DMS53 treated with DMSO at 0.1 percent for 48 hours (cell line): Measurements from ENCODE around the gene CARMIL1.
A peak's percentile ranks its signal among the peaks of the same experiment; 100 is the strongest.

ENCODE experiments used
- DNase-seq: peaks from one replicate; lab custom pipeline; 2025; ENCODE audit not compliant: unreplicated experiment; lab: John Stamatoyannopoulos, UW

The CARMIL1 gene

GRCh38 chr6:25332655-25333071, 53.5 kb downstream of the CARMIL1 start:
- no peak for DNase-seq

DNA sequence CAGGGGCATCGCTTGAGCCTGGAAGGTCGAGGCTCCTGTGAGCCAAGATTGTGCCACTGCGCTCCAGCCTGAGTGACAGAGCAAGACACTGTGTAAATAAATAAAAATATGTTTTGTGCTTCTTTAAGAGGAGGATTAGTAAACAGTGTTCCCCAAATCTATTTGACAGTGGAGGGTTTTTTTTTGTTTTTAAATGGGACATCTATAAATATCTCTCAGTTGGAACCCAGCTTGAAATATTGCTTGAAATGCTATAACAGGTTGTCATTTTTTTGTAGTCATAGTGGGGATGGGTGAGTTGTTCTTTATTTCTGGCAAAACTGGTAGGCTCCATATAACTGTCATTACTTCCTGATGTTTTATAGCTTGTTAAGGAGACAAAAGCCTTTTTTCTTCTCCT, 54.3 kb downstream of the CARMIL1 start:
- no peak for DNase-seq

DNA sequence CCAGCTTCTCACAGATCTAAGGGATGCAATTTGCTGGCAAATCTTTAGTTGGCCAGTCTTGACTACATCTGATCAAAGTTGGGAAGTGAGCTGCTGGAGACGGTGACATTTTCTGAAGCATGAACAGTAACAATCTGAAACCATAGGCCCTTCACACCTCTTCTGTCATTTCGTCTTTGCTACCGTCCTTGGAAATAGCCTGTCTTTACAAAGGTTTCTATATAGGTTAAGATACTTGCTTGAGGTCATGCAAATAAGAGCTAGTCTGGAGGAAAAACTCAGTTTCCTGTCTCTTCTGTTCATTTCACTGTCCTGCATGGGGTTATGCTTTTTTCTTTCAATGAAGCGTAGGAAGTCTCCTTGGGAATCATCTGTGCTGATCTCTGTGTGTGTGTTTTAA, 55.6 kb downstream of the CARMIL1 start:
- DNase-seq = no peak

- no peak for DNase-seq
Observed at GRCh38 chr6:25336996-25337395, 57.8 kb downstream of the CARMIL1 start.

- DNase-seq = no peak
Observed at GRCh38 chr6:25337431-25337830, 58.3 kb downstream of the CARMIL1 start.

DNA sequence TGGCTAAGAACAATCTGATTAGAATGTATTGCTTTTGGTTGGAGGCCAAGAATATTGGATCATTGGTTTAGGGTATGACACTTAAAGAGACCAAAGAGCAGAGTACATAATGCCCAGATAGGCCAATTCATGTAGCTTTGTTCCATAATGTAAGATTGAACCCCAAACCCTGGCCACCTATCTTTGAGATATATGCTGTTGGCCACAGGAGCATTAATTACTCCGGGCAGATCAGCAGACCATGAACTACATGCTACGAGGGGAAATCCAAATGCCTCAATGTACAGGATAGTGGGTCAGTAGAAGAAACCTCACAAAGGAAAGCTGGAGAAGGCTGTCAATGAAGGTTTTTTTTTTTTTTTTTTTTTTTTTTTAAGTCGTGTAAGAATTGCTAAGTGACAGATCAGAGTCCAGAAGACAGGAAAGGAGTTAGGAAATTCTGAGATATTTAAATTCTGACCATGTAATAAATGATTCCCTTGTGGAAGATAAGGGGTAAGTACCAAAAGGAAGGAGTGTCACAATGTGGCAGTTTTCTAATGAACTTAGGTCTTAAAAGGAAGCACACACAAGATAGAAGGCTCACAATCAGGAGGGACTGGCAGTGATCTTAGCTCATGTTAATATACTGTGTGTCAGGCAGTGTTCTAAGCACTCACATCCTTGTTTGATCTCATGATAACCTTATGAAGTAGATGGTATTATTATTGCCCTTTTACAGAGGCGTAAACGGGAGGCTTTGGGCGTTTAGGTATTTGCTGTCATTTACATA, 61.4 kb downstream of the CARMIL1 start:
- no peak for DNase-seq

GRCh38 chr6:25341203-25341552, 62.0 kb downstream of the CARMIL1 start:
- DNase-seq = no peak

DNA sequence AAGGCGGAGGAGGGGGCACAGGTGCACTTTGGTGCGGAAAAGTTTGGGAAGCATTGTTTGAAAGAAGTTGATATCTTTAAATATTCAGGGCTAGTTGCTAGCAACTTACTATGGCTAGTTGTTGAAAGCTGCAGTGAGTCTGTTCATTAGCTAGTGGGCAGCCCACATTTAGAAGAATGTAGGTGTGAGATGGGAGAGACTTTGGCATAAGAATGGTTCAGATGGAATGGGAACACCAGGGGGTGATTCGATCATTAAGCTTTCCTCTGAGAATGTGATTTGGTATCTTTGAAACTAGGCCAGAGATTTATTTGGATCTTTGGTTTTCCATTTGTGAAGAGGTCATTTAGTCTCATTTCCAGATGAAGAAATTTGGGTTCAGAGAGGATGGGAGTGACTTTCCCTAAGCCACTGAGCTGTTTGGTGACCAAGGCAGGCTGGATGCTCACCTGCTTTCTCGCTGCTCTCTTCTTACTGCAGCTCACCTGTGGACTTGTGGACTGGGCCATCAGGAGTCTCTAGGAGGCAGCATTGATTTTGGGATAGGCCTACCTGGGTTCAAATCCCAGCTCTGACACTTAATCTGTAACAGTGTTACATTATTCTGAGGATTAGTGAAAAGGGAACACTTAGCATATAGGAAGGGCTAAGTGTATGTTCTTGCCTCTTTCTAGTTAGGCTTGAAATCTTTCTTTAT, 62.9 kb downstream of the CARMIL1 start:
- DNase-seq = no peak

- DNase-seq = no peak
Observed at GRCh38 chr6:25342802-25343201, 63.6 kb downstream of the CARMIL1 start.

- no peak for DNase-seq
Observed at GRCh38 chr6:25343984-25344383, 64.8 kb downstream of the CARMIL1 start.

DNA sequence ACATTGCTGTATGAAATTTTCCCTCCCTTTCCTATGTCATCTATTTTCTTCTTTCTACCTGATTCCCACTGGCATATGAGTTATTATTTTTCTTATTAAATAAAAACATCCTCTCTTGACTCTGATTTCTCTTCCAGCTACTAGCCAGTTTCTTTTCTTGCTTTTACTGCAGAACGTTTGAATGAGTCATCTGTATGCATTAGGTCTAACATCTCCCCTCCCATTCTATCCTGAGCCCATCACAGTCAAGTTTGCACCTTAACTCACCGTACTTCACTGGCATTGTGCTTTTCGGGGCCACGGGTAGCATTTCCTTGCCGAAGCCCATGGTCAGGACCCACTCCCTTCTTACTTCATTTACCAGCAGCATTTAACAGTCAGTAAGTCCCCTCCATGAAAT, 65.7 kb downstream of the CARMIL1 start:
- DNase-seq = no peak

- peak; percentile 91 for DNase-seq
Observed at GRCh38 chr6:25346064-25346463, 66.9 kb downstream of the CARMIL1 start.

- no peak for DNase-seq
Observed at GRCh38 chr6:25350573-25350972, 71.4 kb downstream of the CARMIL1 start.

GRCh38 chr6:25351485-25351884, 72.3 kb downstream of the CARMIL1 start:
- no peak for DNase-seq

GRCh38 chr6:25352285-25352684, 73.1 kb downstream of the CARMIL1 start:
- DNase-seq = no peak

DNA sequence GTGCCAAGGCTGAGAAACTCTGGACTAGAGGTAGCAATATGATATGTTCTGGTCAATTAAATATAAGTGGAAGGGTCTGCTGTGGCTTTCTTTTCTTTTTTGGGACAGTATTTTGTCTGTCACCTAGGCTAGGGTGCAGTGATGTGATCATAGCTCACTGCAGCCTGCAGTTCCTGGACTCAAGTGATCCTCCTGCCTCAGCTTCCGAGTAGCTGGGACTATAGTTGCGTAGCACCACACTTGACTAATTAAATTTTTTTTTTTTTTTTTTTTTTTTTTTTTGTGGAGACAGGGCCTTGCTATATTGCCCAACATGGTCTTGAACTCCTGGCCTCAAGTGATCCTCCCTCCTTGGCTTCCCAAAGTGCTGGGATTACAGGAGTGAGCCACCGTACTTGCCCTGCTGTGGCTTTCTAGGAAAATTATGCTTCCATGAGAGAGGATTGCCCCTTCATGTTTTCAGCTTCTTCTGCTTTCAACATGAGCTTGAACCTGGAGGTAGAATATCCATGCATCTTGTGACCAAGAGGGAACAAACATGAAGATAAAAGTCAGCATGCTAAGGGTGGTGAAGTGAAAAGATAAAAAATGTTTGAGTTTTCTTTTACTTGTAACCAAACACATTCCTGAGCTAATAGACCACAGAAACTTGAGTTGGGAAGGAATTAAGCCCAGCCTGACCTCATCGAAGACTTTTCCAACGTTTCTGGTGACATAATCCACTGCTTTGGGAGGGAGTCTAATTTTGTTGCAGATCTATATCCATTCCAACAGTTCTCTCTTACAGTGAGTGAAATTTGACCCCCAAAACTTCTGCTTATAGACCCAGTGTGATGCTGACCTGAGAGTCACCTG, 75.1 kb downstream of the CARMIL1 start:
- DNase-seq = no peak

- no peak for DNase-seq
Observed at GRCh38 chr6:25359191-25359861, 80.2 kb downstream of the CARMIL1 start.

DNA sequence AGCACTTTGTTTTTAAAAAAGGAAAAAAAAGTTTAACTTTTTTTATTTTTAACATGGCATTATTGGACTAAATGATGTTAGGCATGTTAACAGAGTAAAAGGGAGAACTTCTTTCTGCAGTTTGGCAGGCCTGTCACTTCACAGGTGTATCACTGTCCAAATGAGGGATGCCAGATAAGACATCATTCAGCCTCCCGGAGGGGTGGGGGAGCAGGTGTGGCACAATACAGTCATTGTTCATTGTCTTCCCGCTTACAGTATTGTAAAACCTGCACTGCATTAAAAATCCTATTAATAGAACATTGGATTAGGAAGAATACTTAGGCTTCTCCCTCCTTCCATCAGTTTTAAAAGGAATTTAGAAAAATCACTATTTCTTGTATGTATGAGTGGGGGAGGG, 80.7 kb downstream of the CARMIL1 start:
- DNase-seq = no peak

DNA sequence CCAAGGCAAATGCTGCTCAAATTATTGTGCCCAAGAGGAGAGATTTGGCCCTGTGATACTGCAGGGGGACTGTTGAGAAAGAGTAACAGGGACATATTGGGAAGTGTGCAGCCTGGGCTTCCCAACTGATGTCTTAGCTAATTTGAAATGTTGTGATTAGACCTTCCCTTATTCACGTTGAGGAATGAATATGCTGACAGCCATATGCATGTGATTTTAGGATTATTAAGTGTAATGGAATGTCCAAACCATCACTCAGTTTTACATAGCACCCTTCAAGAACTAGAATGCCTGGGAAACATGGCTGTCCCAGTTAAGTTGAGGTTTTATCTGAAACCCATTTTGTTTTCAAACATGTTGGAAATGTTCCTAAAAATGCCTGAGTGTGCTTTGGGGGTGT, 81.4 kb downstream of the CARMIL1 start:
- no peak for DNase-seq

- DNase-seq = no peak
Observed at GRCh38 chr6:25363427-25363826, 84.3 kb downstream of the CARMIL1 start.

- no peak for DNase-seq
Observed at GRCh38 chr6:25365154-25365553, 86.0 kb downstream of the CARMIL1 start.
